ENCODE measurements around the gene PARD3.

GRCh38 chr10:34845070-34845469, 30.0 kb upstream of the PARD3 start:
- TF ChIP-seq CTCF (conservative IDR thresholded peaks at IDR 0.05; ENCODE audit: low read length) (no peak), EZH2phosphoT487 (IDR thresholded peaks at IDR 0.05; ENCODE audit: borderline replicate concordance) (no peak)

All from Loucy (cell line).